Stimulated activated CD4-positive, alpha-beta T cell treated with anti-CD3 and anti-CD28 coated beads, Interleukin-15, amount 100 ng/mL, for 48 hours (primary cell): ENCODE data around the gene TMEM256.
A peak's percentile ranks its signal among the peaks of the same experiment; 100 is the strongest.
"Not testable (repeated sequence)": the region's sequence is repeated elsewhere in the genome, so short reads cannot be mapped to it uniquely, and the experiment has no call there.

ENCODE experiments used
- DNase-seq, 2 donors: peaks; one replicate each; pipeline ENCODE4 v3.0.0-alpha.2; 2020; ENCODE audit warnings: low read depth in 2 of 2

TMEM256 gene

DNA sequence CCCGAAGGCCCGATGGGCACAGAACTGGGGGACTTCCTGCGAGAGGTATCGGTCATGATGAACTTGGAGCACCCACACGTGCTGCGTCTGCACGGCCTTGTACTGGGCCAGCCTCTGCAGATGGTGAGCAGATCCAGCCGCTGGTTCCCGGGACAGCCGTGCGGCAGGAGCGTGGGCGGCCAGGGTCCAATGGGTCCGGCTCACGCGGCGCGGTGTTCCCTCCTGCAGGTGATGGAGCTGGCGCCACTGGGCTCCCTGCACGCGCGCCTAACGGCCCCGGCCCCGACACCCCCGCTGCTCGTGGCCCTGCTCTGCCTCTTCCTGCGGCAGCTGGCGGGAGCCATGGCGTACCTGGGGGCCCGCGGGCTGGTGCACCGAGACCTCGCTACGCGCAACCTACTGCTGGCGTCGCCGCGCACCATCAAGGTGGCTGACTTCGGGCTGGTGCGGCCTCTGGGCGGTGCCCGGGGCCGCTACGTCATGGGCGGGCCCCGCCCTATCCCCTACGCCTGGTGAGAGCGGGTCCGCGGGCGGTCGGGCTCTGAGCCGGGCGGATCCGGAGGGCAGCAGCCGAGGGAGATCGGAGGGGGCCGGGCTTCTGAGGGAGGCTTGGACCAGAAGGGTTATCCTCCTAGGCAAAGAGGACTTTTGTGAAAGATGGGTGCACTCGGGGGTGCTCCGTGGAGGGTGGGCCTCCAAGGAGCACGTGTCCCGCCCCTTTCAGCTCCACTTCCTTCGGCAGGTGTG is 20.0 kb downstream of the TMEM256 start:
- DNase-seq: peak; percentile 42 to 69

DNA sequence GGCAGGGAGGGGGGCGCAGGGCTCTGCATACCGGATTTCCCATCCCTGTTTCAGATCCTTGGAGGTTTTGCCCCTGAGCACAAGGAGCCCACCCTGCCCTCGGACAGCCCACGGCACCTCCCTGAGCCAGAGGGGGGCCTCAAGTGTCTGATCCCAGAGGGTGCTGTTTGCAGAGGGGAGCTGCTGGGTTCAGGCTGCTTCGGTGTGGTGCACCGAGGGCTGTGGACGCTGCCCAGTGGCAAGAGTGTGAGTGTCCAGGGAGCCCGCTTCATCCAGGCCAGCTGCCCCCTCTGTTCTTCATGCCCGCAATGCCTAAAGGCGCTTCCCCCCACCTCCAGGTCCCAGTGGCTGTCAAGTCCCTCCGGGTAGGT is 20.5 kb downstream of the TMEM256 start:
- no peak for DNase-seq

DNA sequence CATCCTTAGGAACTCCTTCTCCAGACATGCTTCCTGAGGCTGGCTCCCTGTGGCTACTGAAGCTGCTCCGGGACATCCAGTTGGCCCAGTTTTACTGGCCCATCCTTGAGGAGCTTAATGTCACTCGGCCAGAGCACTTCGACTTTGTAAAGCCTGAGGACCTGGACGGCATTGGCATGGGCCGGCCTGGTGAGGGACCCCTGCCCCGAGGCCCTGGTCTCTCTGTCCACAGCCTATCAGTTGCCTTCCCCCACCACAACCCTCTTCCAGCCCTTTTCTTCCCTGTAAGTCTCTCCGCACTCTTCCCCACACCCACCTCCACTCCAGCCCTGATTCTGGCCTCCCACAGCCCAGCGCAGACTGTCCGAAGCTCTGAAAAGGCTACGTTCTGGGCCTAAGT is 21.0 kb downstream of the TMEM256 start:
- DNase-seq: no peak

DNA sequence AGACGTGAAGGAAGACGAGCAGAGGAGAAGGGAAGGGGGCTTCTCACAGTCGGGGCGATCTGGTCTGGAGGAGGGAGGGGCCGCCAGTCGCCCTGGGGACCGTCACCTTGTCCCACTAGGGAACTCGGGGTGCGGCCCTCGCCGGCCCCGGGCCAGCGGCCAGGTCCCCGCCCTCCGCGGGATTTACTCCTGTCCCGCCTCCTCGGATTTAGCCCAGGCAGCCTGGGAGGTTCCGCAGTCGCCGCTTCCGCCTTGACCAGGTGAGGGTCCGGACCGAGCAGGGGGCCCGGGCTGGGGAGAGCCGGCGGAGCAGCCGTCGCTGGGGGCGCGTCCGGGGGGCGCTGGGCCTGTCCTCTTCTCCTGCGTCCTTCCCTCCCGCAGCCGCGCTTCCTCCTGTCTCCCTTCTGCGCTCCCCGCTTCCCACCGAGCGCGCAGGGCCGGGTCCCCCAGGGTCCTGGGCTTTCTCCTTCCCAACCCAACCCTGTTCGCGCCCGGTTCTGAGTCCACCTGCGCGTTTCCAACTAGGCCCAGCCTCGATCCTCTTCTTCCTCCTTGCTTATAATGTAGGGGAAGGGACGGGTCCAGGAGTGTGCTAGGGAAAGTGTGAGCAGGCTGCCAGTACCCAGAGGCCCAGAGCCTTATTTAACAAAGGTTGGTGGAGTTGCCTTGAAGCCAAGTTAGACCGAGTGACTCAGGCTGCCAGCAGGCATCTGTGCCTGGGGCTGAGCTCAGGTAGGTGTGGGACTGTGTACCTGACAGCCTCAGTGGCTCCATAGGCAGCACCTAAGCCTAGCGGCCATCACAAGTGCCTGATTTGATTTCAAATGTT is 22.8 kb downstream of the TMEM256 start, which contains the start of gene TNK1:
TSS of gene TNK1 (plus strand) at position 235 of the 829 bp plus-strand sequence. CDS start 1,838 bp downstream, outside the sequence.
- DNase-seq: no peak

DNA sequence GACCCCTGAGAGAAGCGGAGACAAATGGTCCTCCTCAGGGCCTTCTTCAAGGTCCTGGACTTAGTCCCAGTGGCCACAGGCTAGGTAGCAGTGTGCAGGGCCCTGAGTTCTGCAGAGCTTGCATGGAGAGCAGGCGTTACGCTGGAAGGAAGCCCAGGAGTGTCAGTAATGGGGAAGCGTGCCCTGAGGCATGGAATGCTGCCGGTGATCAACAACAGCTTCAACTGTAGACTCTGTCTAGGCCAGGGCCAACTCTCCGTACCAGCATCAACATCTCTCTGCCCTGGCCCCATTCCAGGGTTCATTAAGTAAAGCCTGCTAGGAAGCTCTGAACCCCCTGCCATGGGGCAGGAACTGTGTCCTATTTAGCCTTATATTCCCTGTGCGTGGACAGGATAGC is 23.6 kb downstream of the TMEM256 start:
- no peak for DNase-seq

DNA sequence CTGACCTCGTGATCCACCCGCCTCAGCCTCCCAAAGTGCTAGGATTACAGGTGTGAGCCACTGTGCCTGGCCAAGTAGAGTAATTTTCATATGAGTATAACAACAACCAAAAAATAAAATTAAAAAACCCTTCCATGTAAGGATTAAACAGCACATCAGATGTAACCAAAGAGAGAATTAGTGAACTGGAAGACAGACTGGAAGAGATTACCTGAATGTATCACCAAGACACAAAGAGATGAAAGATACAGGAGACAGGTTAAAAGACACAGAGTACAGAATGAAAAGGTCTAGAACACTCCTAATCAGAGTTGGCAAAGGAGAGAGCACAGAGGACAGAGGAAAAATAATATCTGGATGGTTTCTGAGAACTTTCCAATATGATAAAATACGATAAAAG is 24.8 kb downstream of the TMEM256 start:
- DNase-seq: no peak

DNA sequence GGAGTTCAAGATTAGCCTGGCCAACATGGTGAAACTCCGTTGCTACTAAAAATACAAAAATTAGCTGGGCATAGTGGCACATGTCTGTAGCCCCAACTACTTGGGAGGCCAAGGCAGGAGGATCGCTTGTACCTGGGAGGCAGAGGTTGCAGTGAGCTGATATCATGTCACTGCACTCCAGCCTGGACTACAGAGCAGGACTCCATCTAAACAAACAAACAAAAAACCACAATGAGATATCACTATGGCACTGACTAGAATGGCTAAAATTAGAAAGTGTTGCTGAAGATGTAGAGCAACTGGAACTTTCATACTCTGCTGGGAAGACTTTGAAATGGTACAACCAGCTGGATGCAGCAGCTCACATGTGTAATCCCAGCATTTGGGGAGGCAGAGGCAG is 29.5 kb downstream of the TMEM256 start:
- no peak for DNase-seq

DNA sequence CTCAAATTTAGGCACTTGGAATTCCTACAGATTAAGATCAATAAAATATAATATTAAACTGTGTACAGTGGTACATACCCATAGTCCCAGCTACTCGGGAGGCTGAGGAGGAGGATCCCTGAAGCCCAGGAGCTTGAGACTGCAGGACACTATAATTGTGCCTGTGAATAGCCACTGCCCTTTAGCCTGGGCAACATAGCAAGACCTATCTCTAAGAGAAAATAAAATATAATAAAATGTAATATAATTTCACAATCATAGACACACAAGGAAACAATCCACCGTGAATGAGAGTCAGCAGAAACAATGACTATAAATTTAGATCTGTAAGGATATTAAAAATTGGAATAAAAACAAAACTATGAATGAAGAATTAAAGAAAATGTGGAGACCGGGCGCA is 33.0 kb downstream of the TMEM256 start:
- DNase-seq: no peak

DNA sequence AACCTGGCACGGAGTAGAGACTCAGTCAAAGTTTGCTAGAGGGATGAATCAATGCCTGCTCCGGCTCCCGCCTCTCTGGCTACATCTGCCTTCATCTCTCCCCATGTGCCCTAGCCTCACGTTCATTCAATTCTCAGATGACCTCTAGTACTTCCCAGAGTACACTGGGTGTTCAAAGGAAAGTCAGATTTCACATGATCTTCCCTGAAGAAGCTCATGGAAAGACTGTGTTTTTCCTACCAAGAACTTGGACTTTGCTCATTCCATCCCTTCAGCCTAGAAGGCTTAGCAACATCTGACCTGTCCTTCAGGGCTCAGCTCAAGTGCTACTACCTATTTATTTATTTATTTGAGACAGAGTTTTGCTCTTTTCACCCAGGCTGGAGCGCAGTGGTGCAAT is 34.1 kb downstream of the TMEM256 start:
- no peak for DNase-seq

DNA sequence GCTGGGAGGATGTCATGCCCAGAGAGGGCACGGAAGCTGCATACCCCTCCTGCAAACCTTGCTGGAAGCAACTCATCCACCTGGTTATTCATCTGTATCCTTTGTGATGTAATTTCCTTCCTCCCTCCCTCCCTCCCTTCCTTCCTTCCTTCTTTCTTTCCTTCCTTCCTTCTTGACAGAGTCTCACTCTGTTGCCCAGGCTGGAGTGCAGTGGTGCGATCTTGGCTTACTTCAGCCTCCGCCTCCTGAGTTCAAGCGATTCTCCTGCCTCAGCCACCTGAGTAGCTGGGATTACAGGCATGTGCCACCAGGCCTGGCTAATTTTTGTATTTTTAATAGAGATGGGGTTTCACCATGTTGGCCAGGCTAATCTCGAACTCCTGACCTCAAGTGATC is 35.3 kb downstream of the TMEM256 start:
- DNase-seq: not testable (repeated sequence)

DNA sequence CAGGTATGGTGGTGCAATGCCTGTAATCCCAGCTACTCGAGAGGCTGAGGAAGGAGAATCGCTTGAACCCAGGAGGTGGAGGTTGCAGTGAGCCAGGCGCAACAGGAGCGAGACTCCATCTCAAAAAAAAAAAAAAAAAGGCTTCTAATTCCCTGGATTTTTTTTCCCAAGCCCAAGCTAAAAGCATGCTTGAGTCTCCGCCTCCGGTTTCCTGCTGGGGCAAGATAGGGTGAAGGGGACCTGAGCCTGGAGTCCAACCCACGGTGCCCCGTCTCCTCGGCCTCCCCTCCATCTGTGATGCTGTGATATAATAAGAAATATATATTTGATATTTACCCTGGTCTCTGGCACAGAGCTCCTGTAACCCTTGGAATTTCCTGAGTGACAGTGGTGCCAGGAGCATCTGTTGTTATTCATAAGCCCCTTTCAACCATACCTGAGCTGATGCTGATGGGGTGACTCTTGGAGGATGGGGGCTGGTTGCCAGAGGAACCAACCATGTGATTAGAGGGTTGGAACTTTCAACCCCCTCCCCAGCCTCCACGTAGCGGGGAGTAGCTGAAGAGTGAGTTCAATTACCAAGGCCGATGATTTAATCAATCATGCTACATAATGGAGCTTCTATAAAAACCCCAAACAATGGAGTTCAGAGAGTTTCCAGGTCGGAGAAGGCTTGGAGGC is 35.8 kb downstream of the TMEM256 start:
- no peak for DNase-seq

DNA sequence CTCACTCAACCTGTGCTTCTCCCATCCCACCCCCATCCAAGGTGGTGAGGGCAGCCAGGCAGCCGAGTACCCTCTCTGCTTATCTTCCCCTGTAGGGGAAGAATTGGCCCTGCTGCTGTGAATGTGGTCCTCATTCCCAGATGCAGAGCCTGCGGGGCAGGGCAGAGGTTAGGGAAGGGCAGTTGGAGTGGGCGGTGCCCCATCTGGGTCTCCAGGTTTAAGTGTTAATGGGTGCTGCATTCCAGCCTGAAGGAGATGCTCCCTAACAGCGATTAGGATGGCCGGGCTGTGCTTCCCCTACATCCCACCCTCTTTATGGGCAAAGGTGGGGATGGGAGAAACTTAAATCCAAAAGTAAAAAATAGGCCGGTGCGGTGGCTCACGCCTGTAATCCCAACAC is 36.8 kb downstream of the TMEM256 start:
- DNase-seq: no peak

DNA sequence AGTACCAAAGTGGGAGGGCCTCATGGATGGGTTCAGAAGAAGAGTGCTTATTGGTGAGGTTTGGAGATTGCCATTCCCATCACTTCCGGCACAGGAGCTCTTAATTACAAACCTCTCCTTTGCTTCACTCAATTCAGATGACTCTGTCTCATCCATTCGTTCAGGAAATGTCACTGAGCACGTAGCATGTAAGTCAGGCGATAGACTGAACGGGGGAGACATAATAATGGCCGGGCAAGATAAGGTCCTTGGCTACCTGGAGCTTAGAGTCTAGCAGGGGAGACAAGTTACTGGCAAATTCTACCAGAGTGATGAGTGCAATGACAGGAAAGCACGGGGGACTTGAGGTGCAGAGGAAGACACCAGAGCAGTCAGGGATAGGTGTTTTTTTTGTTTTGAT is 37.9 kb downstream of the TMEM256 start:
- DNase-seq: not testable (repeated sequence)

DNA sequence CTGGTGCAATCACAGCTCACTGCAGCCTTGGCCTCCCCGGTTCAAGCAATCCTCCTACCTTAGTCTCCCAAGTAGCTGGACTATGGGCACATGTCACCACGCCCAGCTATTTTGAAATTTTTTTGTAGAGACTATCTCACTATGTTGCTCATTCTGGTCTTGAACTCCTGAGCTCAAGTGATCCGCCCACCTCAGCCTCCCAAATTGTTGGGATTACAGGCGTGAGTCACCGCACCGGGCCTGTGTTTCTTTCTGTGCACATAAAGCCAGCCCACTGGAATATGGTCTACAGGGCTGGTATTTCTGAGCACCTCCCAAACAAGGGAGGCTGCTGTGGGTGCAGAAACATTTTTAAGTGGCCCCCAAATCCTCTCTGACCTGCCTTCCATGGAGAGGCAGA is 40.6 kb downstream of the TMEM256 start:
- no peak for DNase-seq

DNA sequence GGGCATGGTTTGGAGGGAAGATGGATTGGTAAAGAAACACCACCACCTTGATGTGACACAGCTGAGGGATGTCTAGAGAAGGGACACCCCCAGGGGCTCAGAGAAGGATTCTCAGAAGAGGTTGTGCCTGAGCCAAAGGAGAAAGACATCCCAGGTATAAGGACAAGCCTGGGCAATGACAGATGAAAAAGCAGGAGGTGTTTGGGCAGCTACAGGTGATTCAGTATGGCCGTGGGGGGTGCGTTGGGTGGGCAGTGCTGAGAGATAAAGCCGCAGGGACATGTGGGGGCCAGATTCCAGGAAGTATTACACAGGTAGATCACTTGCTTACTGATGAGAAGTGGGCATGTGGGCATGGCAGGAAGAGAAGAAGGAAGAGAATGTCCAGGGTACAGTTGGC is 42.0 kb downstream of the TMEM256 start:
- no peak for DNase-seq

DNA sequence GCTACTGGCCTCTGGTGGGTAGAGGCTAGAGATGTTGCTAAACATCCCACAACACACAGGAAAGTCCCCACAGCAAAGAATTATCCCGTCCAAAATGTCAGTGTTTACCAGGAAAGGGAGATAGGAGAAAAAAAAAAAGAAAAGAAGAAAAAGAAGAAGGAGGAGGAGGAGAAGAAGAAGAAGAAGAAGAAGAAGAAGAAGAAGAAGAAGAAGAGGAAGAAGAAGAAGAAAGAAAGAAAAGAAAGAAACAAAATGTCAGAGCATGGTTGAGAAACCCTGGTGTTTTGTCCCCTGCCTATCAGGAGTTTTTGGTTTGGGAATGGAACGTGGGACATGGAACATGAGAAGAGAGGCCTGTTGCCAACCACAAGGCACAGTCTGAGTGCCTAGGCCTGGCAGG is 46.5 kb downstream of the TMEM256 start:
- DNase-seq: no peak

DNA sequence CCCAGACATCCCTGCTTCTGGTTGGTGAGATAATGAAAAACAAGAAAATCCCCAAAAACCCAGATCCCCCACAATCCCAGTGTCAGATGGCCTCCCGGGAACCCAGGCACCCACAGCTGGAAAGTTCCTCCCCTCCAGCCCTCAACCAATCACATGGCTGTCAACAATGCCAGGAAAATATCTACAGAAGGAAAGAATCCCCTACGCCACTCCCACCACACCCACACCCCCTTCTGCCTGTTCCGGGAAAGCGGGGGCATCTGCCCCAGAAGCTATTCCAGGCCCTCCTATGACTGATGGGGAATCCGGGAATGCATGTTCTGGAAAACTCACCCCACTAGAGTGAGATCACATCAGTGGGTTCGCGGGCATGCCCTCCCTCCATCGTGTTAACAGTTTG is 47.1 kb downstream of the TMEM256 start:
- DNase-seq: no peak

DNA sequence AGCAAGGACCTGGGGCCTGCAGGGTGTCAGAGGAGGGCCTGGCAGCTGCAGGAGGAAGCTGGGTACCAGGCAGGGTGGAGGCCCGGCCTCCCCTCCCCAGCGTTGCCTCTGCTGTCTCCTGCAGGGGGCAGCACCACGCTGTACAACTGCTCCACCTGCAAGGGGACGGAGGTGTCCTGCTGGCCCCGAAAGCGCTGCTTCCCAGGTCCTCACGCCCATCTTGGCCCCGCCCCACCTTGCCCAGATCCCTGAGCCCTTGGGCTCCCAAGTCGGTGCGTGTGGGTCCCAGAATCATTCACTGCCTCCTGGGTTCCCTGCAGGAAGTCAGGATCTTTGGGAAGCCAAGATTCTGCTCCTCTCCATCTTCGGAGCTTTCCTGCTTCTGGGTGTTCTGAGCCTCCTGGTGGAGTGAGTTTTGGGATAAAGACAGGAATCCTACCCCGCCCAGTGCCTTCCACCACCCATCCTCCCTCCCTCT is 47.8 kb downstream of the TMEM256 start:
- DNase-seq: peak; percentile 75 to 86

DNA sequence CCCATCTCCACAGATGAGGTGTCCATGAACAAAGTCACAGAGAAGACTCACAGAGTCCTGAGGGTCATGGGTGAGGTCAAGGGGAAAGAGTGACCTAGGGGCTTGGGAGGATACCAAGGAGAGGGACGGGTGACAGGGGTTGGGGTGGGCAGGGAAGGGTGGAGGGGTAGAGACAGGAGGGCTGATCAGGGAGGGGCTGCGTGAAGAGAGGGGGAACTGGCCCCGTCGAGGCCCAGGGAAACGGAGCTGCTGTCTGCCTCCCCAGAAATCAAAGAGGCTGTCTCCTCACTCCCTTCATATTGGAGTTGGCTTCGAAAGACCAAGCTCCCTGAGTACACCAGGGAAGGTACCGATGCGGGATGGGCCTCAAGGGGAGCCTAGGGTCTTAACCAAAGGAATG is 48.3 kb downstream of the TMEM256 start:
- DNase-seq: no peak

DNA sequence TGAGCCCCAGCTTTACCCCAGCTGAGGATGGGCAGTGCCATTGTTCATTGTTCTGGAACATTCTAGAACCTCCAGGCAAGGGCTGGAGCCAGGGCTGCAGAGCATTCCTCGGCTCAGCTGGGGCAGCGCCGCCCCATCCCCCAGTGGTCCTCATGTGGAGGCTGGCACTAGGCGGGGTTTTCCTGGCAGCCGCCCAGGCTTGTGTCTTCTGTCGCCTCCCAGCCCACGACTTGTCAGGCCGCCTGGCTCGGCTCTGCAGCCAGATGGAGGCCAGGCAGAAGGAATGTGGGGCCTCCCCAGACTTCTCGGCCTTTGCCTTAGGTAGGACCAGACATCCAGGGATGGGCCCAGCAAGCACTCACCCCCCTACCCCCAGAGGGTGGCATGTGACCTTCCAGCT is 48.8 kb downstream of the TMEM256 start, which contains the start of gene TMEM95:
TSS of gene TMEM95 (plus strand) at position 104 of the 400 bp plus-strand sequence. CDS start at position 153, 49 bp downstream.
- no peak for DNase-seq

DNA sequence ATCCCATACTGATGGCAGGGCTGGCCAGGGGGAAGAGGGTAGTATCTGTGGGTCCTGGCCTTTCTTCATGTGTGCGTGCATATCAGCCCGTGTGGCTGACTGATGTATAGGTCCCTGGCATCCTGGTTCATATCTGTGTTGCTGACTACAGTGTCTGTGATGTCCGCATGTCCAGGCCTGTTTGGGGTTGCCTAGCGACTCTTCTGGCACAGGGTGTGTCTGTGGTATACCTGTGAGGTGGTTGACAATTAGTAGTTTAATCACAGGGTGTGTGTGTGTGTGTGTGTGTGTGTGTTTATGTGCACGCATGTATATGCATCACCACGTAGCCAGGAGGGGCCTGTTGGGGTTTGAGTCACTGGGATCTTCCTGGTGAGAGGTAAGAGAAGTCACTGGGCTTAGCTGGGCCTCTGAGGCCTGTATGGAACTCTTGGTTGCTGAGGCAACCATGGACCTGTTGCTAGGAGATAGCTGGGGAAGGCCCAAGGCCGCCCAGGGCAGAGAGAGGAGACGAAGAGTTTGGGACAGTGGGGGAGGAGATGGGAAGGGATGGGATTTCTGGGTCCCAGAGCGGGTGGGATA is 49.5 kb downstream of the TMEM256 start:
- DNase-seq: peak; percentile 17 to 50
